HepG2 (cell line): Measurements from ENCODE around the gene KRT34.

Experiments used
- ATF1 ChIP-seq: IDR thresholded peaks from 2 replicates; pipeline ENCODE4 v1.6.1; 2016; ENCODE audit warnings: mild to moderate bottlenecking, control low read depth
- DZIP1 ChIP-seq: sonication (generic); formaldehyde crosslinking; IDR thresholded peaks from 2 replicates; pipeline ENCODE4 v1.5.0; 2020; ENCODE audit warnings: mild to moderate bottlenecking, missing genetic modification reagents
- ESRRA ChIP-seq: sonication (generic); formaldehyde crosslinking; IDR thresholded peaks from 2 replicates; pipeline ENCODE4 v1.5.1; 2020; ENCODE audit warnings: mild to moderate bottlenecking, low read depth, missing genetic modification reagents
- JARID2 ChIP-seq: sonication (generic); formaldehyde crosslinking; IDR thresholded peaks from 2 replicates; pipeline ENCODE4 v1.8.1; 2023; ENCODE audit warnings: missing genetic modification reagents, inconsistent platforms; ENCODE audit not compliant: insufficient replicate concordance
- KDM5A ChIP-seq: fragments of 200-600 bp; sonication (generic); IDR thresholded peaks from 2 replicates; pipeline ENCODE4 v1.7.0; 2018; ENCODE audit warnings: antibody characterized with exemption, mild to moderate bottlenecking, low read length, borderline replicate concordance
- MLX ChIP-seq: IDR thresholded peaks from 2 replicates; pipeline ENCODE4 v1.6.1; 2016
- TFAP4 ChIP-seq: sonication (generic); IDR thresholded peaks from 2 replicates; pipeline ENCODE4 v1.6.1; 2016; ENCODE audit warnings: low read depth, borderline replicate concordance
- XBP1 ChIP-seq: sonication (generic); formaldehyde crosslinking; IDR thresholded peaks from 2 replicates; pipeline ENCODE4 v1.5.0; 2020; ENCODE audit warnings: missing genetic modification reagents
- ZNF572 ChIP-seq: sonication (generic); formaldehyde crosslinking; IDR thresholded peaks from 2 replicates; pipeline ENCODE4 v1.5.1; 2020; ENCODE audit warnings: mild to moderate bottlenecking, missing genetic modification reagents
- ZNF589 ChIP-seq: sonication (generic); formaldehyde crosslinking; conservative IDR thresholded peaks from 2 replicates; pipeline ENCODE4 v1.8.0; 2022; ENCODE audit warnings: mild to moderate bottlenecking, moderate library complexity, missing genetic modification reagents

GRCh38 chr17:41394254-41394996 is 12.3 kb upstream of the KRT34 start:
- TF ChIP-seq ESRRA (CRISPR knock-in tag) = no peak
- no peak for TF ChIP-seq MLX
- TF ChIP-seq XBP1 (CRISPR knock-in tag) = no peak
- no peak for TF ChIP-seq JARID2 (CRISPR knock-in tag)
- no peak for TF ChIP-seq ZNF589 (CRISPR knock-in tag)
- no peak for TF ChIP-seq ZNF572 (CRISPR knock-in tag)
- TF ChIP-seq DZIP1 (CRISPR knock-in tag) = no peak
- TF ChIP-seq KDM5A = no peak
- TF ChIP-seq TFAP4 = no peak
- TF ChIP-seq ATF1 = no peak
